Effector memory CD8-positive, alpha-beta T cell (primary cell): Measurements from ENCODE around the gene GBP1.
"Not testable (repeated sequence)": the region's sequence is repeated elsewhere in the genome, so short reads cannot be mapped to it uniquely, and the experiment has no call there.

Source experiments
- ATAC-seq: fragments of 150-1000 bp; cut with Tn5 transposase; replicated peaks from 2 replicates; pipeline ENCODE4 v1.10.0; 2021; ENCODE audit warnings: mild to moderate bottlenecking, moderate library complexity
- DNase-seq, 3 experiments: peaks; one replicate each; pipeline ENCODE4 v3.0.0; 2021
- H3K27ac Mint-ChIP-seq, 2 donors: one replicate each; pipeline ENCODE4 v1.8.0; 2022; ENCODE audit warnings: mild to moderate bottlenecking in 2 of 2, mixed read lengths in 2 of 2, moderate library complexity in 2 of 2
- H3K27me3 Mint-ChIP-seq, 2 donors: one replicate each; pipeline ENCODE4 v1.8.0; 2022; ENCODE audit warnings: mixed read lengths in 2 of 2
- H3K36me3 Mint-ChIP-seq: one replicate; pipeline ENCODE4 v1.8.0; 2022; ENCODE audit warnings: mild to moderate bottlenecking, moderate library complexity, mixed read lengths; ENCODE audit not compliant: insufficient read depth
- H3K4me1 Mint-ChIP-seq, 2 donors: one replicate each; pipeline ENCODE4 v1.8.0; 2022; ENCODE audit warnings: low read depth in 2 of 2, mixed read lengths in 2 of 2
- H3K4me3 Mint-ChIP-seq, 2 donors: one replicate each; pipeline ENCODE4 v1.8.0; 2022; ENCODE audit warnings: mild to moderate bottlenecking in 2 of 2, mixed read lengths in 2 of 2, moderate library complexity in 2 of 2
- H3K9me3 Mint-ChIP-seq, 2 donors: one replicate each; pipeline ENCODE4 v1.8.0; 2022; ENCODE audit warnings: mixed read lengths in 2 of 2

The GBP1 gene

DNA sequence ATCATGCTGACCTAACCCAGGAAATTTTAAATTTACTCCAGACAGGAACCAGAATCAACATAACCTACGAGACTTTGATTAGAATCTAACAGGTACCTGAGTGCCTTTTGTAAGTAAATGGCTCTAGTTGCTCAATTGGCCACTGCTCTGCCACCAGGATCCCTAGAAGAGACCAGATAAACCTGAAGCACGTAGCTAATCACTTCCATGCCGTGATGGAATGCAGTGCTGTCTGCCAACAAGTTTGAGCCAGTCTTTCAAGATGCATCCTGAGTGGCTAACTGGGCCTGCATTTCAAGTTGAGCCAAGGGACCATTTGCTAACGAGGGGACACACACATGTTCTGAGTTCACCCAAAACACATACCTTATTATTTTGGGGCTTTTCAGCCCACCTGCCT is 15.8 kb downstream of the GBP1 start:
- H3K4me3 Mint-ChIP-seq, H3K27ac Mint-ChIP-seq, DNase-seq, H3K9me3 Mint-ChIP-seq, H3K27me3 Mint-ChIP-seq, H3K4me1 Mint-ChIP-seq, ATAC-seq: not testable (repeated sequence)
- peaks cover 42% of the 10 kb centered on the region for H3K36me3 Mint-ChIP-seq

DNA sequence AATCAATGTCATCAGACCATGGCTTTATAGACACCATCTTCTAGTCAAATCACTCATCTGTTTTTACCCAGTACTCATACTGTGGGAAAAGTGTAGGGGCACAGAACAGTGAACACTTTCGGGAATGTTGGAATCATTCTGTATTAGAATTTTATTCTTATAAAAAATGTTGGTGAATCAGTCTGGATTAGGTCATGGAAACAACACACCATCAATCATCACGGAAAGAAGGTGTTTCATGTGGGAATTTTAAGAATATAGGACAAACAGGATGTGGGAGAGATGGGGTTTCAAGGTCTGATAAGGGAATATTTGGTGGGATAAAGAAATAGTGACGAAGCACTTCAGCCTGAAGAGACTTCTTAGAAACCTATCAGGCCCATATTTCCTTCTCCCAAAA is 17.3 kb downstream of the GBP1 start:
- peaks cover 3% of the 10 kb centered on the region in 2 donors for H3K4me1 Mint-ChIP-seq
- no peak overlapping the region for H3K4me3 Mint-ChIP-seq
- no peak for ATAC-seq
- no peaks in the 10 kb centered on the region for H3K9me3 Mint-ChIP-seq
- H3K36me3 Mint-ChIP-seq = peaks cover 28% of the 10 kb centered on the region
- DNase-seq = no peak
- H3K27me3 Mint-ChIP-seq = no peaks in the 10 kb centered on the region
- H3K27ac Mint-ChIP-seq = no peak overlapping the region

DNA sequence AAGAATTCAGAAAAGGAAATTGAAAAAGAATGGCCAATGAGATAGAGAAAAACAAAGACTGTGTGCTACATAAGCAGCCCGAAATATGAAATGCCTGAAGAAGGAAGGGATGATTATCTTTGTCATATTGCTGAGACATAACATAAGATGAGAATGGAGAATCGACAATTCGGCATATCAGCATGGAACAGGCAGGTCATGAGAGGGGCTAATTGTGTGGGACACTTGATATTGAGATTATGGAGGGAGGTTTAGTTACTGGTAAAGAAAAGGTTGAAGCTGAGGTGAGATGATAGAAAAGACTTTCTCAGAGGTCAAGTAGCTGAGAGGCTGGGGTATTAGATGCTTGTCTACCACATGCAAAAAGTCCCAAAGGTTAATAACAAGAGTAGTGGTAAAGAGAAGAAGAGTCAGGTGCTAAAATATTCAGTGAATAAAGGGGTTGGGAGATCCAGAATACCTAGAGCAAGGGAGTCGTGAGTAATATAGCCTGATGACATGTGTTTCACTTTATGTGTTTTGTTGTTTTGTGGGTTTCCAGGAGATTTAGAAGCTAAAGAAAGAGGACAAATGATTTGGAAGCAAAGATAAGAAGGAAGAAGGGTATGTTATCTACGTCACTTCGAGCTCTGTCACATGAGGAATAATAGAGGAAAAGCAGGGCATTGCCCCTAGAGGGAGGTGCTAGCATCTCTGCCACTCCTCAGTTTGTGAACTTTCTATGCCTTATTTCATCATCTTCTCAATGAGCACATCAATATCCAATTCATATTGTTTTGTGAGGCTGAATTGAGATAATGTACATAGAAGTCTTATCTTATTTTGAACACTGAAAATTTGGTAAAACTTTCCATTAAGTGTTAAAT is 18.5 kb downstream of the GBP1 start:
- DNase-seq, H3K4me1 Mint-ChIP-seq, H3K27ac Mint-ChIP-seq, H3K4me3 Mint-ChIP-seq, H3K27me3 Mint-ChIP-seq, H3K9me3 Mint-ChIP-seq: not testable (repeated sequence)
- H3K36me3 Mint-ChIP-seq = peaks cover 16% of the 10 kb centered on the region
- peak; percentile 66 for ATAC-seq

DNA sequence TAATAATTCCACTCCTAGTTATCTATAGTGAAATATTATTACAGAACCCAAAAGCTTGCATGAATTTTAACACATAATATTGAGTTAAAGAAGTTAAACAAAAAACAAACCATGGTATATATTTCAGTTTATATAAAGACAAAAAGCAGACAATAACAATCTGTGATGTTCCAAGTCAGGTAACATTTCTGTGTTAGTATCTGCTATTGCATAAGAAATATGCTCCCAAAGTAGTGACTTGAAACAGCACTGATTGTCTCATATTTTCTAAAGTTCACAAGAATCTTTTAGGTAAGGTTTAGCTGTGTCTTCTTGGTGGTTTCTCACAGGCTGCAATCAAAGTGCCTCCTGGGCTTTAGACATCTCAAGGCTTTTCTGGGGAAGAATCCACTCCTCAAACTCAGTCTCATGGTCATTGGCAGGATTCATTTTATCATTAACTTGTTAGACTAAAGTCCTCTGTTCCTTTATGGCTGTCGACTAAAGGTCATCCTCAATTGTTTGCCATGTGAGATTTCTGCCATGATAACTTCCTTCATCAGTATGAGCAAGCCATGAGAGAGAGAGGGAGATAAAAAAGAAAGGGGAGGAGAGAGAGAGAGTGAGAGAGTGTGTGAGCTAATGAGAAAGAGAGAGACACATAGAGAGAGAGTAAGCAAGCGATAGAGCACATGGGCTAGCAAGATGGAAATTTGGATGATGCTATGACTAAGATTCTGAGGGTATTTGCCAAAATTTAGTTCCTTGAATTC is 19.9 kb downstream of the GBP1 start:
- Mint-ChIP-seq H3K4me1 (peaks cover 9 to 15% of the 10 kb centered on the region in 2 donors), H3K4me3 (no peak overlapping the region), H3K36me3 (peaks cover 7% of the 10 kb centered on the region), H3K9me3 (no peaks in the 10 kb centered on the region), H3K27ac (no peak overlapping the region), H3K27me3 (no peaks in the 10 kb centered on the region)
- DNase-seq (no peak), ATAC-seq (no peak)

DNA sequence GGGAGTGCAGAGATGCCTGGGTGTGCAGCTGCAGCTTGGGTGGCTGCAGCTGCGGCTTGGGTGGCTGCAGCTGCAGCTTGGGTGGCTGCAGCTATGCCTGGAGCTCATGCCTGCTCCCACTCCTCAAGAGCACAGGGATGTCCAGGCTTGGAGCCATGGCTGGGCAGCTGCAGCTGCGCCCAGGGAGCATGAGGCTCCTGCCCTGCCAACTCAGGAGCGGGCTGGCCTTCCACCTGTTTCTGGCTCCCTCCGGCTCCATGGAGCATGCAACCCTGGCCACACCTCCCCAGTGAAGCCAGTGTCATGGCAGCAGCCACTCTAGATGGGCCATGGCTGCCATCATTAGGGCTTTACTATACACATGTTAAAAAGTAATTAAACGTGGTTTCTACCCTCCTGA is 21.1 kb downstream of the GBP1 start:
- peaks cover 9 to 20% of the 10 kb centered on the region in 2 donors for H3K4me1 Mint-ChIP-seq

DNA sequence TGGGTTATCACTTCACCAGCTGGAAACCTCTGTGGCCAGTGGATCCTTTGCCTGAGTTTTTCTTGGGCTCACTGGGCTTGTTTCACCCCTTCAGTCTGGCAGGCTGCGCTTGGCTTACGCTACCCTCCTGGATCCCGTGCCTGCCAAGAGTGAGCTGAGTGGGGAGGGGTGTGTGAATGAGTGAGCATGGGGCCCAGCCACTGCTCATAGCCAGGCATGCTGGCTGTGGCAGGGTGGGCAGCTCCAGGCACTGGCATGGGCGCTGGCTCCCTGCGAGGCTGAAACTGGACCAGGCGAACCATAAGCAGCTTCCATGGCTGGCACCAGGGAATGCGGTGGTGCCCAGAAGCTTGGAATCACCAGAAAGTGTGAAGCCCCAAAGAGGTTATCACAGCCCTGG is 22.5 kb downstream of the GBP1 start:
- H3K27me3 Mint-ChIP-seq = no peaks in the 10 kb centered on the region
- H3K27ac Mint-ChIP-seq = peak overlapping the region in 1 of 2 donors; percentile 9
- ATAC-seq (no peak), DNase-seq (no peak)
- peaks cover 9 to 21% of the 10 kb centered on the region in 2 donors for H3K4me1 Mint-ChIP-seq
- H3K36me3 Mint-ChIP-seq = peaks cover 3% of the 10 kb centered on the region
- H3K9me3 Mint-ChIP-seq = no peaks in the 10 kb centered on the region
- no peak overlapping the region for H3K4me3 Mint-ChIP-seq

More for the DNA sequence above, 21.1 kb downstream of the GBP1 start:
- Mint-ChIP-seq H3K4me3 (no peak overlapping the region), H3K9me3 (no peaks in the 10 kb centered on the region), H3K27ac (no peak overlapping the region), H3K27me3 (no peaks in the 10 kb centered on the region), H3K36me3 (peaks cover 7% of the 10 kb centered on the region)
- ATAC-seq (no peak), DNase-seq (no peak)

DNA sequence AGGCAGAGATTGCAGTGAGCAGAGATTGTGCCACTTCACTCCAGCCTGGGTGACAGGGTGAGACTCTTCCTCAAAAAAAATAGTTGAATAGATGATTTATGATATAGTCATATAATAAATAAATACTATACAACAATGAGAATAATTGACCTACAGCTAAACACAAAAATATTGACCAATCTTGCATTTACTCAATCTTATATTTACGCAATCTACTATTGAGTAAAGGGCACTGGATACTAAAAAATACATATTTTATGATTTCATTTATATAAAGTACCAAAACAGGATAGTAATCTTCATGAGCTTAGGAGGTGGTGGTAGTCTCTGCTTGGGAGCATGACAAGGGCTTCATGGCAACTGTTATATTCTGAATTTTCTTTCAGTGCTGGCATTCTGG is 23.3 kb downstream of the GBP1 start:
- Mint-ChIP-seq H3K27ac (peak overlapping the region; percentile 76 to 80), H3K27me3 (no peaks in the 10 kb centered on the region), H3K9me3 (no peaks in the 10 kb centered on the region), H3K4me3 (peak overlapping the region; percentile 45 to 46), H3K36me3 (no peaks in the 10 kb centered on the region), H3K4me1 (peaks cover 9 to 21% of the 10 kb centered on the region in 2 donors)
- ATAC-seq = no peak
- no peak for DNase-seq

DNA sequence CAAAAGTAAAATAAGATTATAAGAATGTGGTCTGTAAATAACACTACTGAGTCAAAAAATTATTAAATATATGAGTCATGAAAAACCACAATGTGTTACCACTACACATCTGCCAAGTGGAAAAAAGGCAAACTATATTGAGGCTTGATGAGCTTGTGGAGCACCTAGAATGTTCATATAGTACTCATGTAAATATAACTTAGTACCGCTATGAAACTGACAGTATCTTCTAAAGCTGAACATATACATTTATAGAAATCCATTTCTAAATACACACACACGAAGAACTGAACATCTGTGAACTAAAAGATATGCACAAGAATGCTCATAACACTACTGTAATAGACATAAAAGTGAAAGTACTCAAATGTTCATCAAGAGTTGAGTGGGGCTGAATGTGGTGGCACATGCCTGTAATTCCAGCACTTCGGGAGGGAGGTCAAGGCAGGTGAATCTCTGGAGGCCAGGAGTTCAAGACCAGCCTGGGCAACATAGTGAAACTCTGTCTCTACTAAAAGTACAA is 23.8 kb downstream of the GBP1 start:
- H3K27me3 Mint-ChIP-seq = no peaks in the 10 kb centered on the region
- peak overlapping the region; percentile 76 to 80 for H3K27ac Mint-ChIP-seq
- H3K36me3 Mint-ChIP-seq = no peaks in the 10 kb centered on the region
- peaks cover 9 to 21% of the 10 kb centered on the region in 2 donors for H3K4me1 Mint-ChIP-seq
- DNase-seq (no peak), ATAC-seq (peak; percentile 82)
- H3K4me3 Mint-ChIP-seq = peak overlapping the region; percentile 45 to 46
- H3K9me3 Mint-ChIP-seq = no peaks in the 10 kb centered on the region

DNA sequence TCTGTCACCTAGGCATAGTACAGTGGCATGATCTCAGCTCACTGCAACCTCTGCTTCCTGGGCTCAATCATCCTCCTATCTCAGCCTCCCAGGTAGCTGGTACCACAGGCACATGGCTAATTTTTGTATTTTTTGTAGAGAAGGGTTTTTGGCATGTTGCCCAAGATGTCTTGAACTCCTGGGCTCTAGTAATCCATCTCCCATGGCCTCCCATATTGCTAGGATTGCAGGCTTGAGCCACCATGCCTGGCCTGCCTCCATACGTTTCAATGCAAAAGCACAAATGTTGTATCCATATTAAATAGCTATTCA is 24.7 kb downstream of the GBP1 start:
- Mint-ChIP-seq H3K4me1 (peaks cover 9 to 21% of the 10 kb centered on the region in 2 donors), H3K27ac (peak overlapping the region in 1 of 2 donors; percentile 11), H3K36me3 (no peaks in the 10 kb centered on the region), H3K27me3 (no peaks in the 10 kb centered on the region), H3K9me3 (no peaks in the 10 kb centered on the region), H3K4me3 (peak overlapping the region in 1 of 2 donors; percentile 46)
- DNase-seq (no peak), ATAC-seq (no peak)

DNA sequence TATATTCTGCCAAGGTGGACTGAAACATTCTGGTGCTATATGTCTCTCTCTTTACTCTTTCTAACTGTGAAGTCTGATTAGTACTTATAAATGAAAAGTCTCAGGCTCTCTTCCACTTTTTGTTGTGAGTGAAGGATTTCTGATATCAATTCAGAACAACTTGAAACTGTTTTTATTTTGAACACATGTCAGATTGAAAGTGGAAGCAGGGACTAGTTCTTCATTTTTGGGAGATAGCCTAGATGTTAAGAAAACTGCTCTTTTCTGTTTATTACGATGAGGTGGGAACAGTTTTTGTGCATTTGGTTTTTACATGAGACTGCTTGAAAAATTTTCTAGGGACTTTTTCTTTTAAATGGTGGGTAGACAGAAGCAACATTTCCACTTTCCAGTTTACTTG is 27.8 kb downstream of the GBP1 start:
- H3K4me1 Mint-ChIP-seq = peaks cover 17 to 42% of the 10 kb centered on the region in 2 donors
- H3K4me3 Mint-ChIP-seq = no peak overlapping the region

DNA sequence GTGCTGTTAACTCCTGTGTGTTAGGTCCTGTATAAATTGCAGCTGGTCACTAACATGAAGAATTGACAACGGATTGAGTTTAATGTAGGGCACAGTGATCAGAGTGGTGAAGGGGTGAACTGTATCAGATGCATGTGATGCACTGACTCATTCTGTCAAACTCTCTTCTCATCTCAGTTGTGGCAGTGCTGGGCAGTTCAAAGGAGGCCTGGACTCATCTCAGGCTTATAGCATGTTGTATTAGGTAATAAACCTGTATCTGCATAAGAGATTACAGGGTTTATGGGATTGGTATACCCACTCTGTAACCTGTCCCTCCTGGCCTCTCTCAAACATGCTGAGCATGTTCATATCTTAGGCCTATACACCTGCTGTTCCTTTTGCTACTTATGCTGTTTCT is 29.9 kb downstream of the GBP1 start:
- Mint-ChIP-seq H3K4me3 (no peak overlapping the region), H3K36me3 (no peaks in the 10 kb centered on the region), H3K9me3 (no peaks in the 10 kb centered on the region), H3K27me3 (no peaks in the 10 kb centered on the region), H3K27ac (peak overlapping the region in 1 of 2 donors; percentile 1), H3K4me1 (peaks cover 8 to 35% of the 10 kb centered on the region in 2 donors)
- DNase-seq = no peak
- no peak for ATAC-seq

More for the DNA sequence above, 27.8 kb downstream of the GBP1 start:
- DNase-seq = no peak
- no peaks in the 10 kb centered on the region for H3K27me3 Mint-ChIP-seq
- H3K36me3 Mint-ChIP-seq = no peaks in the 10 kb centered on the region
- no peak for ATAC-seq
- H3K9me3 Mint-ChIP-seq = no peaks in the 10 kb centered on the region
- no peak overlapping the region for H3K27ac Mint-ChIP-seq

DNA sequence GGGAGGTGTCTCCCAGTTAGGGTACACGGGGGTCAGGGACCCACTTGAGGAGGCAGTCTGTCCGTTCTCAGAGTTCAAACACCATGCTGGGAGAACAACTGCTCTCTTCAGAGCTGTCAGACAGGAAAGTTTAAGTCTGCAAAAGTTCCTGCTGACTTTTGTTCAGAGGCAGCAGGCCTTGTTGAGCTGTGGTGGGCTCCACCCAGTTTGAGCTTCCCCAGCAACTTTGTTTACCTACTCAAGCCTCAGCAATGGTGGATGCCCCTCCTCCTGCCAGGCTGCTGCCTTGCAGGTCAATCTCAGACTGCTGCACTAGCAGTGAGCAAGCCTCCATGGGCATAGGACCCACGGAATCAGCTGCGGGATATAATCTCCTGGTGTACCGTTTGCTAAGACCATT is 31.0 kb downstream of the GBP1 start:
- DNase-seq, H3K9me3 Mint-ChIP-seq, H3K36me3 Mint-ChIP-seq, ATAC-seq, H3K27me3 Mint-ChIP-seq: not testable (repeated sequence)
- H3K4me3 Mint-ChIP-seq = peak overlapping the region; percentile 3 to 58
- peak overlapping the region; percentile 47 to 53 for H3K27ac Mint-ChIP-seq
- H3K4me1 Mint-ChIP-seq = peaks cover 12 to 35% of the 10 kb centered on the region in 2 donors

DNA sequence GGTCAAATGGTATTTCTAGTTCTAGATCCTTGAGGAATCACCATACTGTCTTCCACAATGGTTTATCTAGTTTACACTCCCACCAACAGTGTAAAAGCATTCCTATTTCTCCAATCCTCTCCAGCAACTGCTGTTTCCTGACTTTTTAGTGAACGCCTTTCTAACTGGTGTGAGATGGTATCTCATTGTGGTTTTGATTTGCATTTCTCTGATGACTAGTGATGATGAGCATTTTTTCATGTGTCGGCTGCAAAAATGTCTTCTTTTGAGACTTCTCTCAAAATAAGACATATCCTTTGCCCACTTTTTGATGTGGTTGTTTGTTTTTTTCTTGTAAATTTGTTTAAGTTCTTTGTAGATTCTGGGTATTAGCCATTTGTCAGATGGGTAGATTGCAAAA is 36.0 kb downstream of the GBP1 start:
- Mint-ChIP-seq H3K27ac (peak overlapping the region; percentile 57 to 90), H3K4me1 (peaks cover 17 to 30% of the 10 kb centered on the region in 2 donors), H3K4me3 (peak overlapping the region in 1 of 2 donors; percentile 49)
- H3K36me3 Mint-ChIP-seq, ATAC-seq, H3K9me3 Mint-ChIP-seq, H3K27me3 Mint-ChIP-seq, DNase-seq: not testable (repeated sequence)
